Body of pancreas (tissue), 4 donors: ENCODE measurements around the gene MTREX. TPM values are rescaled to one million over a fixed set of nuclear protein-coding genes. Genes with fewer than 3 reads are reported as not detected.
A peak's percentile ranks its signal among the peaks of the same experiment; 100 is the strongest.

ENCODE experiments used
- ATAC-seq: fragments of 150-250 bp; one replicate; pipeline ENCODE4 v1.9.1; 2016
- DNase-seq, 4 donors: peaks; one replicate each; pipeline ENCODE4 v3.0.0-alpha.2; 2019
- H3K27ac ChIP-seq, 4 donors: fragments of 200-600 bp; sonication (generic); 1 replicate in 3 of 4; 2 replicates in 1 of 4; pipeline versions ENCODE4 v1.5.1 to v1.6.1; 2016 to 2019; ENCODE audit warnings: mild to moderate bottlenecking in 1 of 4, mixed read lengths in 1 of 4, moderate library complexity in 1 of 4
- H3K27me3 ChIP-seq, 2 donors: fragments of 200-600 bp; sonication (generic); one replicate each; pipeline ENCODE4 v1.6.0; 2016; ENCODE audit warnings: mild to moderate bottlenecking in 1 of 2
- H3K36me3 ChIP-seq, 2 donors: fragments of 200-600 bp; sonication (generic); replicated peaks in 1 of 2; 2 replicates each; pipeline ENCODE4 v1.5.1; 2016; ENCODE audit warnings: low read depth in 2 of 2; ENCODE audit not compliant: insufficient read depth in 1 of 2
- H3K4me1 ChIP-seq: fragments of 200-600 bp; sonication (generic); one replicate; pipeline ENCODE4 v1.6.0; 2016
- H3K4me3 ChIP-seq, 2 donors: fragments of 200-600 bp; sonication (generic); 1 replicate in 1 of 2; 2 replicates in 1 of 2; pipeline ENCODE4 v1.5.1; 2016 to 2019
- H3K9me3 ChIP-seq, 3 donors: fragments of 200-600 bp; sonication (generic); 1 replicate in 2 of 3; 2 replicates in 1 of 3; pipeline ENCODE4 v1.5.1; 2016
- POLR2A ChIP-seq, 3 donors: fragments of 450-650 bp; IDR thresholded peaks; one replicate each; pipeline ENCODE4 v1.6.1; 2016; ENCODE audit warnings: antibody characterized with exemption in 3 of 3, mild to moderate bottlenecking in 2 of 3
- WGBS, 2 donors: methylation state at CpG; one replicate each; pipeline ENCODE4 v1.1.5; 2017; 5-methylcytosine and 5-hydroxymethylcytosine counted together
- intact Hi-C: fragments of 100-400 bp; cut with DNase I; formaldehyde crosslinking; loops from one replicate; pipeline ENCODE4 v1.15.1; 2023
- total RNA-seq, 2 donors: library from RNA; depleted of rRNA; stranded (reverse); fragments of >200 nt; gene quantifications; one replicate each; pipeline ENCODE4 v1.1.0, GENCODE V29; 2016
- TF ChIP-seq, protein P1 (sequence below), 7 experiments: fragments of 450-650 bp in 4 of 7; fragments of 200-600 bp in 3 of 7; sonication (generic) in 3 of 7; IDR thresholded peaks; one replicate each; pipeline ENCODE4 v1.5.1; 2016 to 2019; ENCODE audit warnings: antibody characterized with exemption in 7 of 7

Gene MTREX
- 10 to 100 TPM; 35.5 to 36.9 TPM for total RNA-seq

DNA sequence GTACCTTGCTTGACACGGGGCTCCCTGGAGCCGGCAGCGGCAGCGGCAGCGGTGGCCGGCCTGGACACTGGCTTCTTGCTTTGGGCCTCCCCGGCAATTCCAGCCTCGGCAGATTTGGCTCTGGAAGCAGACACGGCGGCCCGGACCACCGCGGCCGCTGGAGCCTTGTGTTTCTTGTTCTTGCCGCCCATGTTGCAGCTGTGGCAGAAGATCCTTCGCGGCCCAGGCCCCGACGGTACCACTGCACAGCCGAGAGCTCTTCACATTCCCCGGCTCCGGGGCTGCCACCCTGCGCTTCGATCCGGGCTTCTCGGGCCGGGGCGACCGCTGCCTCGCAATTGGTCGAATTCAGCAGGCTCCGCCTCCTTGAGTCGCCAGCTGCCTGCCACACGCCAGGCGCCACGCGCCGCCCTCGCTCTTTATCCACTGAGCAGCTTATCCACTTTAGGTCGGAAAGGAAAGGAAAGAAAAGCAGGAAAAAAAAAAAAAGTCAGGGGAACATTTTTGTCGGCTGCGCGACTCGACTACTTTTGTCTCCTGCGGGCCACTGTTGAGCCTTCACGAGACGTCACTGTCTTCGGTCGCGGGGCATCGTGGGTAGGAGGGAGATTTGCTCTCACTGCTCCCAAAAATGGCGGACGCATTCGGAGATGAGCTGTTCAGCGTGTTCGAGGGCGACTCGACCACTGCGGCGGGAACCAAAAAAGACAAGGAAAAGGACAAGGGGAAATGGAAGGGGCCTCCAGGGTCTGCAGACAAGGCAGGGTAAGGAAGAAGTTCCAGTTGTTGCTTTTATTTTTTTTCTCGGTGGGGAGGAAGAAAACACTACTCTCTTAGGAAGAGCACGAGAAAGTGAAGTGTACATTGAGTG, at the start of gene MTREX, which contains the start of gene DHX29:
MTREX (plus strand) TSS at position 607 of the 871 bp plus-strand sequence; CDS start at position 632, 25 bp downstream.
DHX29 (minus strand) TSS at position 312 of the 871 bp plus-strand sequence; CDS start at position 191, 121 bp downstream.
- peak; percentile 89 to 93 (median 91) for DNase-seq
- WGBS, 2 donors, result 0% methylated on average over 56 to 62 of the region's 62 CpGs
- Histone ChIP-seq H3K9me3 (no peaks in the 10 kb centered on the region), H3K4me3 (peak within 1 kb of the TSS; percentile 74 to 89), H3K4me1 (peaks cover 67% of the 10 kb centered on the region), H3K27me3 (no peaks in the 10 kb centered on the region), H3K27ac (peak within 1 kb of the TSS; percentile 78 to 98 (median 94)), H3K36me3 (no peaks in the 10 kb centered on the region)
- ATAC-seq, result peak; percentile 94
- intact Hi-C loops, result no loop called here
- peak; percentile 54 to 94 (median 93) for TF ChIP-seq POLR2A (IDR thresholded peaks at IDR 0.05)
- TF ChIP-seq, protein P1, sequence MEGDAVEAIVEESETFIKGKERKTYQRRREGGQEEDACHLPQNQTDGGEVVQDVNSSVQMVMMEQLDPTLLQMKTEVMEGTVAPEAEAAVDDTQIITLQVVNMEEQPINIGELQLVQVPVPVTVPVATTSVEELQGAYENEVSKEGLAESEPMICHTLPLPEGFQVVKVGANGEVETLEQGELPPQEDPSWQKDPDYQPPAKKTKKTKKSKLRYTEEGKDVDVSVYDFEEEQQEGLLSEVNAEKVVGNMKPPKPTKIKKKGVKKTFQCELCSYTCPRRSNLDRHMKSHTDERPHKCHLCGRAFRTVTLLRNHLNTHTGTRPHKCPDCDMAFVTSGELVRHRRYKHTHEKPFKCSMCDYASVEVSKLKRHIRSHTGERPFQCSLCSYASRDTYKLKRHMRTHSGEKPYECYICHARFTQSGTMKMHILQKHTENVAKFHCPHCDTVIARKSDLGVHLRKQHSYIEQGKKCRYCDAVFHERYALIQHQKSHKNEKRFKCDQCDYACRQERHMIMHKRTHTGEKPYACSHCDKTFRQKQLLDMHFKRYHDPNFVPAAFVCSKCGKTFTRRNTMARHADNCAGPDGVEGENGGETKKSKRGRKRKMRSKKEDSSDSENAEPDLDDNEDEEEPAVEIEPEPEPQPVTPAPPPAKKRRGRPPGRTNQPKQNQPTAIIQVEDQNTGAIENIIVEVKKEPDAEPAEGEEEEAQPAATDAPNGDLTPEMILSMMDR (IDR thresholded peaks at IDR 0.05), result peak in 3 of 7 experiments; percentile 7 to 24 (median 9)

DNA sequence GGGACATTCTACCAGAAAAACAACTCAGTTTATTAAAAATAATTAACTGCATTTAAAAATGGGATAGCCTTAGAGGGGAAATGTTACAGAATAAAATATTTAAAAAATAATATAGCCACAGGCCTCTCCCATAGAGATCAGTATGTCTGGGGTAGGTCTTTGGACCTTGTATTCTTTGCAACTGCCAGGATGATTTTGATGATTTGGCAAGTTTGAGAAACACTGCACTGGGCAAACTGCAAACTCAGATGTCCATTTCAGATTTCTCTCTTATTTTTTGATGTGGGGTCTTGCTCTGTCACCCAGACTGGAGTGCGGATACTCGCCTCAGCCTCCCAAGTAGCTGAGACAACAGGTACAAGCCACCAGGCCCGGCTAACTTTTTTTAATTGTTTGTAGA, 49.5 kb upstream of the MTREX start:
- TF ChIP-seq, protein P1 (IDR thresholded peaks at IDR 0.05), result no peak
- no peak for TF ChIP-seq POLR2A (IDR thresholded peaks at IDR 0.05)
- 88 to 97% methylated on average over 3 of the region's 3 CpGs for WGBS, 2 donors
- Histone ChIP-seq H3K9me3 (no peaks in the 10 kb centered on the region), H3K36me3 (peaks cover 1 to 11% of the 10 kb centered on the region in 2 donors), H3K4me1 (no peaks in the 10 kb centered on the region), H3K4me3 (no peak overlapping the region), H3K27me3 (no peaks in the 10 kb centered on the region), H3K27ac (no peak overlapping the region)
- DNase-seq, result no peak
- intact Hi-C loops, result no loop called here
- no peak for ATAC-seq

DNA sequence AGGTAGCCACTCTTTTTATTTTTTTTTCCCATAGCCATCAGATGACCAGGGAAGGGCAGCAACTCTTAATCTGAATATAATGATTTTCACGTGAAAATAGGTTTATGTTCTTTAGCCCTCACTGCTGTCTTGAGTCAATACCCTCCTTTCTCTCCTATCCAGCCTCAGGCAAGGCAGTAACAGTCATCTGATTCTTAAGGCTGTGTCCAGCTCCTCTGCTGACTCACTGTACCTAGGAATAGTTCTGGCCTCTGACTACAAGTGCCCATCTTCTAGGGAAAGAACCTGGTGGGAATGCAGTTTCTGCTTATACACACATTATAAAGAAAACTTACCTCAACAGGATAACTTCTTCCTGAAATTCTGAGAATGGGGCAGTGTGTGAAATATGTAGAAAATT, 31.0 kb upstream of the MTREX start:
- intact Hi-C loops, result no loop called here
- WGBS, 2 donors, result 46 to 58% methylated on average over 1 of the region's 1 CpG

DNA sequence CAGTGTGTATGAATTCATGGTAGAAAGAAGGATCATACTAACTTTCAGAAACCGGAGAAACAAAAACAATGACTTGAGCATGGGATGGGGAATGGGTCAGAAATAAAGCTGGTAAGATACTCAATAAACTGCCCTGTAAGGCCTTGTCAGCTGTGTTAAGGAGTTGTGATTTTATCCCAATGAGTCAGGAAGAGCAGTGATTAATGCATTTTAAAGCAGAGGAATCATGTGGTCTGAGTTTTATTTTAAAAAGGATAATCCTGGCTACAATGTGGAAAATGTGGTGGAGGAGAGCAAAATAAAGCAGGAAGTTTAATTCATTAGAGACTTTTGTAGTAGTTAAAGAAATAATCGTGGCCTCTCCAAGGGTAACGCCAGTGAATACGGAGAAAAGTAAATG, 29.0 kb upstream of the MTREX start:
- no peak overlapping the region for H3K4me3 ChIP-seq
- TF ChIP-seq POLR2A (IDR thresholded peaks at IDR 0.05), result no peak
- TF ChIP-seq, protein P1 (IDR thresholded peaks at IDR 0.05), result no peak
- DNase-seq (no peak), ATAC-seq (no peak)
- H3K27ac ChIP-seq, result no peak overlapping the region
- H3K27me3 ChIP-seq, result no peaks in the 10 kb centered on the region
- H3K4me1 ChIP-seq, result no peaks in the 10 kb centered on the region
- intact Hi-C loops, result no loop called here
- H3K36me3 ChIP-seq, result peaks cover 0 to 34% of the 10 kb centered on the region in 2 donors
- no peaks in the 10 kb centered on the region for H3K9me3 ChIP-seq
- WGBS, 2 donors, result 85 to 97% methylated on average over 4 of the region's 4 CpGs

More for the DNA sequence above, 31.0 kb upstream of the MTREX start:
- no peak for TF ChIP-seq POLR2A (IDR thresholded peaks at IDR 0.05)
- TF ChIP-seq, protein P1 (IDR thresholded peaks at IDR 0.05), result no peak
- ATAC-seq, result no peak
- Histone ChIP-seq H3K4me3 (no peak overlapping the region), H3K4me1 (no peaks in the 10 kb centered on the region), H3K9me3 (no peaks in the 10 kb centered on the region), H3K36me3 (peaks cover 0 to 28% of the 10 kb centered on the region in 2 donors), H3K27ac (no peak overlapping the region), H3K27me3 (no peaks in the 10 kb centered on the region)
- no peak for DNase-seq
